Activated CD8-positive, alpha-beta T cell treated with anti-CD3 and anti-CD28 coated beads for 36 hours (primary cell): ENCODE results near the gene NAA30. TPM values are rescaled to one million over a fixed set of nuclear protein-coding genes. Genes with fewer than 3 reads are reported as not detected.

Experiments used
- ATAC-seq: fragments of 200-7000 bp; cut with Tn5 transposase; one replicate; pipeline ENCODE4 v1.10.0; 2021; ENCODE audit warnings: mild to moderate bottlenecking, moderate library complexity
- CTCF ChIA-PET: fragments of 350-600 bp; sonication (Branson Sonifier 250); formaldehyde crosslinking; loops from one replicate; lab custom pipeline; 2021; ENCODE audit warnings: antibody characterized with exemption; lab: Charles Lee
- POLR2A ChIA-PET: fragments of 350-600 bp; sonication (Branson Sonifier 250); formaldehyde crosslinking; loops from one replicate; lab custom pipeline; 2021; ENCODE audit warnings: antibody characterized with exemption; lab: Charles Lee
- DNase-seq: peaks from one replicate; pipeline ENCODE4 v3.0.0-alpha.2; 2020
- H3K27ac Mint-ChIP-seq: one replicate; pipeline ENCODE4 v1.8.0; 2021; ENCODE audit warnings: mild to moderate bottlenecking, mixed read lengths
- H3K27me3 Mint-ChIP-seq: one replicate; pipeline ENCODE4 v1.8.0; 2021; ENCODE audit warnings: mixed read lengths
- H3K36me3 Mint-ChIP-seq: one replicate; pipeline ENCODE4 v1.8.0; 2021; ENCODE audit warnings: low read depth, mixed read lengths
- H3K4me1 Mint-ChIP-seq: one replicate; pipeline ENCODE4 v1.8.0; 2021; ENCODE audit warnings: low read depth, mixed read lengths
- H3K4me3 Mint-ChIP-seq: one replicate; pipeline ENCODE4 v1.8.0; 2021; ENCODE audit warnings: mild to moderate bottlenecking, moderate library complexity, mixed read lengths
- H3K9me3 Mint-ChIP-seq: one replicate; pipeline ENCODE4 v1.8.0; 2021; ENCODE audit warnings: mixed read lengths
- CTCF ChIP-seq: fragments of 200-600 bp; IDR thresholded peaks from one replicate; pipeline ENCODE4 v1.8.0; 2022; ENCODE audit warnings: antibody characterized with exemption, mild to moderate bottlenecking
- intact Hi-C: fragments of 100-400 bp; cut with micrococcal nuclease; formaldehyde crosslinking; loops from one replicate; pipeline ENCODE4 v1.10.0; 2022
- total RNA-seq, 2 experiments: library from RNA; stranded (reverse); gene quantifications; one replicate each; pipeline ENCODE4 v1.2.3, GENCODE V29; 2021

The NAA30 gene
- total RNA-seq, 2 experiments from 2014 or later, result 13.7 to 14.1 TPM

- no peak for DNase-seq
- Mint-ChIP-seq H3K4me3 (no peak overlapping the region), H3K9me3 (no peaks in the 10 kb centered on the region), H3K27ac (peak overlapping the region; percentile 11), H3K36me3 (peaks cover 11% of the 10 kb centered on the region), H3K4me1 (peaks cover 23% of the 10 kb centered on the region), H3K27me3 (no peaks in the 10 kb centered on the region)
- intact Hi-C loops, result no loop called here
- ChIA-PET CTCF (no interaction called here), POLR2A (no interaction called here)
- ATAC-seq, result no peak
- no peak for TF ChIP-seq CTCF
Observed at GRCh38 chr14:57388067-57388466, 2.3 kb upstream of the NAA30 start.

GRCh38 chr14:57389646-57390036 lies 745 bp upstream of the NAA30 start:
- H3K27me3 Mint-ChIP-seq, result no peaks in the 10 kb centered on the region
- H3K4me3 Mint-ChIP-seq, result peak overlapping the region; percentile 82
- no peaks in the 10 kb centered on the region for H3K9me3 Mint-ChIP-seq
- H3K27ac Mint-ChIP-seq, result peak overlapping the region; percentile 92
- peaks cover 19% of the 10 kb centered on the region for H3K36me3 Mint-ChIP-seq
- peaks cover 38% of the 10 kb centered on the region for H3K4me1 Mint-ChIP-seq
- ATAC-seq (no peak), DNase-seq (peak; percentile 12)
- CTCF ChIA-PET, result interaction anchor here (1.0 to 2.8 kb wide), 3 partner anchors 9 to 121 kb away, joined by 4 to 10 read pairs (median 5); partner anchors contain the start of genes AP5M1 and EXOC5
- intact Hi-C loops, result no loop called here
- POLR2A ChIA-PET, result interaction anchor here (0.7 to 1.9 kb wide), 4 partner anchors 8 to 855 kb away, joined by 3 to 10 read pairs (median 4); partner anchors contain the start of genes AP5M1, EXOC5 and PSMA3
- no peak for TF ChIP-seq CTCF

GRCh38 chr14:57390806-57391516 lies 575 bp downstream of the NAA30 start:
- ATAC-seq, result peak; percentile 37
- POLR2A ChIA-PET, result interaction anchor here (1.2 to 1.9 kb wide), 2 partner anchors 10 to 122 kb away, joined by 3 to 10 read pairs; partner anchors contain the start of genes AP5M1 and EXOC5
- intact Hi-C loops, result no loop called here
- DNase-seq, result peak; percentile 51
- TF ChIP-seq CTCF, result no peak
- Mint-ChIP-seq H3K36me3 (peaks cover 19% of the 10 kb centered on the region), H3K27ac (peak overlapping the region; percentile 63), H3K9me3 (no peaks in the 10 kb centered on the region), H3K4me3 (peak overlapping the region; percentile 82), H3K27me3 (no peaks in the 10 kb centered on the region), H3K4me1 (peaks cover 40% of the 10 kb centered on the region)
- CTCF ChIA-PET, result interaction anchor here (0.7 to 2.8 kb wide), 3 partner anchors 10 to 122 kb away, joined by 3 to 10 read pairs (median 5); partner anchors contain the start of genes AP5M1 and EXOC5

GRCh38 chr14:57391517-57392195 lies 1.3 kb downstream of the NAA30 start:
- peak overlapping the region; percentile 27 for H3K27ac Mint-ChIP-seq
- H3K9me3 Mint-ChIP-seq, result no peaks in the 10 kb centered on the region
- peaks cover 21% of the 10 kb centered on the region for H3K36me3 Mint-ChIP-seq
- CTCF ChIA-PET, result interaction anchor here (1.7 to 2.8 kb wide), 2 partner anchors 11 to 123 kb away, joined by 5 to 10 read pairs; partner anchors contain the start of genes AP5M1 and EXOC5
- intact Hi-C loops, result no loop called here
- peak overlapping the region; percentile 82 for H3K4me3 Mint-ChIP-seq
- POLR2A ChIA-PET, result interaction anchor here (1.2 kb wide), 1 partner anchor 10 kb away, joined by 3 read pairs; no protein-coding TSS in a partner anchor
- H3K4me1 Mint-ChIP-seq, result peaks cover 40% of the 10 kb centered on the region
- TF ChIP-seq CTCF, result no peak
- DNase-seq (no peak), ATAC-seq (no peak)
- no peaks in the 10 kb centered on the region for H3K27me3 Mint-ChIP-seq
